Dedifferentiated amniotic fluid mesenchymal stem cell (primary cell): Measurements from ENCODE around the gene C1orf21.

Source experiments
- DNase-seq: peaks from one replicate; pipeline ENCODE4 v3.0.0-alpha.2; 2016; ENCODE audit errors: extremely low spot score

Gene C1orf21

DNA sequence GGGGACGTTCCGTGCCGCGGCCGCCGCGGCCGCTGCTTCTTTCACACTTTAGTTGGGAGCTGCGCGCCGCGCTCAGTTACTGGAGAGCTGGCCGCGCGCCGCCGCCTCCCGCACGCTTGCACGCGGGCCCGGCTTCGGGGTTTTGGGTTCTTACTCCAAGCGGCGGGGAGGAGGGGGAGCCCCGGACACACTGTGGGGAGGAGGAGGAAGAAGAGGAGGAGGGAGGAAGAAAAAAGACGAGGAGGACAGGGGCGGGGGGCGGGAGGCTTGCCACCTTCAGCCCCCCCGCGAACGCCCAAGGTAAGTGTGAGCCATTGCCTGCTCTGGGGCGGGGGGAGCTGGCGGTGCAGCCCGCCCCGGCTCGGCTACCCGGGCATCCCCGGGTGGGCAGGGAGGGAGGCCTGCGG, 243 bp downstream of the C1orf21 start:
- no peak for DNase-seq

DNA sequence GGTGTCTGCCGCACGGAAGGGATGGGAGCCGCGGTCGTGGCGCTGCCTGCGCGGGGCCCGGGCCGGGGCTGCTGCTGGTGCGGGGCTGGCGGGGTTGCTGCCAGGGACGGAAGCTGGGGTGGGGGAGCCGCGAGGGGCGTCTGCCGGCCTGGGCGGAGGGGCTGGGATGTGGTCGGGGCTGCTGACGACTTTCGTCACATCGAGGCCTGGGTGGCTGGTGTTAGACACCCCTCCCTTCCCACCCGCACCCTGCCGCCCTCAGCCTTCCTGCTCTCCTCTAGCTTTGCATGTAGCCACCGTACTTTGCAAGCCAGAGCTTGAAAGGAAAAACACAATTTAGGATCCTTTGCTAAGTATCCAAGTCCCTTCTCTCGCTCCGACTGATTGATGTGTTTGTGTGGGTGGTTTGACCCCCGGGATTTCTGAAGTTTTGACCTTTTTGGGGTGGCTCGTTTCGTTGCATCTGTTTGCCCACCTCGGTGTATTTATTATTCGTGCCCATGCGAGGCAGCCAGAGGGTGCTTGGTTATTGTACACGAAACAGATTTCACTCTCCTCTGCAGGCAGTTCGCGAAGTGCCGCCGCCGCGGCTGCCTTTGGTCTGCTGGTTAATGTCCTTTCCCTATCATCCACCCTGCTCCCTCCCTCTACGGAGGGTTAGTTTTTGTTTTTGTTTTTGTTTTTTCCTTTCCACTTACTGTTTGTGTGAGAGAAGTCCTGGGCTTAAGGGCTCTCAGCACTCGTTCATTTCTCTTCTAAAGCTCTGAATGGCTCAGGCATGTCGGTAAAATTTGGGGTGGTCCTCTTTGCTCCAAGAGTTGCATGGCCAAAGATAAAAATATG, 868 bp downstream of the C1orf21 start:
- no peak for DNase-seq

DNA sequence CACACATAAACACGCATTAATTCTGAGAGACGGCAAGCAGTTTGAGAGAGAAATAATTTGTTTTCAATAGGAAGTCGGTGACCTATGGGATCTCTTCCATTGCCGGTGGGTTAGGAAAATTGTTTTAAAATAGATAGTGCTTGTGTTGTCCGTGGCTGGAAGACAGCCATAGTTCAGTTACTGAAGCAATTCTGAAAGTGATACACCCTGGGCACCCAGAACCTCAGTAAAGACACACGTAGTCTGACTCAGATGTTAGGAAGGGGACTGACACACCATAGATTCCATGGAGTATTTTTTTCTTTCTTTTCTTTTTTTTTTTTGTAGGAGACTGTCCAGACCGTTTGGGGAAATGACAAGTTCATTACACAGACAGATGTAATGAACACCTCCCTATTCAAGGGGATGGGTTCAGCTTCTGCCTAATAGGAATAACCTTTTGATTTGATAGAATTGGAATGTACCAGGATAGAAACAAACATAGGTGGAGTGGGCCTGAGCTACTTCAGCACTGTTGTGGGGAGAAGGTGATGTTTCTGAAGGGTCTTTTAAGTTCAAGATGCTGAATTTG, 1.6 kb downstream of the C1orf21 start:
- DNase-seq: peak; percentile 62

DNA sequence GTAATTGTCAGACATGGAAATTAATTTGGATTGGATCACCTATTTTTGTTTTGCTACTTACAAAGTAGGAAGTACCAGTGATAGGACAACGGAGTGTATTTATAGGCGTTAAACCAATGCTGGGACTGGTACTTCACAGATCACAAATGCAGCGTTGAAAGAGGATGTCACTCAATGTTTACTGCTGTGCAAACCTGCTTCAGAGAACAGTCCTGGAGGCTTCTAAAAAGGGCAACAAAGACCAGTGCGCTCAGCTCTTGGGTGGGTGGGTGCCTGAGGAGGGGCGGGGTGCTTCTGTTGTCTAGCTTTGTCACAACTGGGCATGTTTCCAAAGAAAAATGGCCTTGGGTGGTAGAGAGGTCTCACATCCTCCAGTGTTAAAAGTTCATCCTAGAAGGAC, 2.1 kb downstream of the C1orf21 start:
- DNase-seq: no peak

DNA sequence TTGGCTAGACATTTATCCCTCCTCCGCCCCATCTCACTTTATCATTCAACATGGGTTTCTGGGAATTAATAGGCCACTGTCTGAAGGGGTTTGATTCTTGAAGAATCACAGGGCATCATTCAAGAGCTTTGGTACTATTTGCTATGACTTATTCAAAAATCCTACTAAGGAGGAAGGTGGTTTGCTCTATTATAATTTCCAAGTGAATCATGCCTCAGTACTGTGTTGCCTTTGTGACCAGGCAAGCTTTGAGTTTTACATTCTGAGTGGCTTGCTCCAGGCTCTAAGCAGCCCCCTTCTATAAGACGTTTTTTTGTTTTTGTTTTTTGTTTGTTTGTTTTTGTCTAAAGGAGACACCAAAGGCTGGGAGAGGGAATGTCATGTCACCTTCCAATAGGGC, 2.6 kb downstream of the C1orf21 start:
- DNase-seq: no peak

DNA sequence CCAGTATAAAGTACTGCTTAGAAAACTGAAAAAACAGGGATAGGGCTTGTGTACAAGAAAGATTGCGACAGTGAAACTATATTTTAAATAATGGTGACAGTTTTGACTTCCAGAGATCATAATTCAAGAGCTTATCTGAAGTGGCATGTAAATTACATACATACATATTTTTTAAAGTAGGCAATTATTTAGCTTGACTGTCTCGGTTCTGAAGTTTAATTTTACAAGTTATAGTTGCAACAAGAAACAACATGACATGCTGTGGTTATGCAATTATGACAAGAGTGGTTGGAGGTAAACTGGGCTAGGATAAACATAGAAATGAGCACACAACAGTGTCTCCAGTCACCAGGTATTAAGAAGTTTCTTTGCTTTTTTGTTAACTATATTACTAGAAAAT, 4.1 kb downstream of the C1orf21 start:
- DNase-seq: no peak

DNA sequence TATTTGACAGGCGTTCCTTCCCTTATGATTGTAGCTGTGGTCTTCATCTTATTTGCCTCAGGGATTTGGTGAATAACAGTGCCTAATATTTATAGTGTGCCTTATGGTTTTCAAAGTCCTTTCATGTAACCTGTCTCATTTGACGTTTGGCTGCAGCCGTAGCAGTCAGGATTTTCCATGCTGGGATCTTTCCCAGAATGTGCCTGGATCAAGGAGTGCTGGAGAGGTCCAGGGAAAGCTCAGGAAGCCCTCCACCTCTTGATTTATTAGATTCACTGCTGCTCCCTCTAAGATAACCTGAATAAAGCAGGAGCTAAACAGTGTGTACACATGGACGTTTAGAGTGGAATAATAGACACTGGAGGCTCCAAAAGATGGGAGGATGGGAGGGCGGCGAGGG, 5.2 kb downstream of the C1orf21 start:
- no peak for DNase-seq

DNA sequence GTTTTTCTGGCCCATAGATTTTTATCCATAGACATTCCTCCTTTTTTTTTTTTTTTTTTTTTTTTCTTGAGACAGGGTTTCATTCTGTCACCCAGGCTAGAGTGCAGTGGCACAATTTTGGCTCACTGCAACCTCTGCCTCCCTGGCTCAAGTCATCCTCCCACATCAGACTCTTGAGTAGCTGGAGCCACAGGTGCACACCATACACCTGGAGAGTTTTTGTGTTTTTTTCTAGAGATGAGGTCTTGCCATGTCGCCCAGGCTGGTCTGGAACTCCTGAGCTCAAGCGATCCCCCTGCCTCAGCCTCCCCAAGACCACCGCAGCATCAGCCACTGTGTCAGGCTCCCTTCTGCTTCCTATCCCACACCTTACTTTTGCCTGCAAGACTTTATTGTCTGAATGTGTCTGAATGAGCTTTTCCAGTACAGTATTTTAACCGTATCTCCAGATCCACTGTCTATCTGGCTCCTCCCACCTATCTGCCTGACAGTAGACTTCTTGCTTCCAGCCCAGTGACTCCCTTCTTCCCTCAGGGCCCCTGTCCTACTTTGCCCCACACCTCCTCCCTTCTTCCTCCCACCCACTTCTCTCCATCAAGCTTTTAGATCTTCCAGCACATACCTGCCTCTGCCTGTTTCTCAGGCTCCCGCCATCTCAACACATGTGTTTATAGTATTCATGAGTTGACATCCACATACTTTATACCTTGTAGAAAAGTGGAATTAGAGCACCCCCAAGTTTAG, 6.1 kb downstream of the C1orf21 start:
- DNase-seq: no peak

DNA sequence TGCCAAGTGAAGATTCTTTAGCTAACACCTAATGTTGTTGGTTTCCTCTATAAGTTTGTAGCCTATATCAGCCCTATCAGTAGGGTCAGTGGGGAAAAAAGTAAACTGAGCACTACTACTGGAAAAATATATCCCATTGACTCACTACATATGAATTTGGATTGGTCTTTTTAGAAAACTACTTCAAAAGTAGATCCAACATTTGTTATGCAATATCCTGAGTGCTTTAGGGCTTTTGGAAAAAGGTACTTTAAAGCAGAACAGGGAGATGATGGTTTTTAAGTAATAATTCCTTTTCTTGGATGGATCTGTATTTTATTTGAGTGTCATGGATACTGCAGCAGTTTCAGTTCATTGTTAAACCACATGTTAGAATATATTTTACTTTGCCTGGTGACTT, 7.1 kb downstream of the C1orf21 start:
- no peak for DNase-seq

DNA sequence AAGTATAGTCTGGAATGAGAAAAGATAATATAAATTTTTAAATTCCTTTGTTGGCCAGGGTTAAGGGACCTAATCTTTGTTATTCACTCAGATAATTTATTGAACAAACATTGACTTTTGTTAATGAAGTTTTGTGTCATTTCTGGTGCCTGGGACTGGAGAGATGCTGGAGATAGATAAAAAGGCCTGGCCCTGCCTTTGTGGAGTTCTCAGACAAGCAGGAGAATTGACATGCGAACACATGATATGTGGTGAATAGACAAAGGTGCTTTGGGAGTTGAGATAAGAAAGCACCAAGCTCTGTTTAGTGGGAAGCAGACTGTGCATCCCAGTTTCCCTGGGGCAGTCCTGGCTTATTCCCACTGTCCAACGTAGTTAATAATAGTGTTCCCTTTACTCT, 8.5 kb downstream of the C1orf21 start:
- DNase-seq: no peak

DNA sequence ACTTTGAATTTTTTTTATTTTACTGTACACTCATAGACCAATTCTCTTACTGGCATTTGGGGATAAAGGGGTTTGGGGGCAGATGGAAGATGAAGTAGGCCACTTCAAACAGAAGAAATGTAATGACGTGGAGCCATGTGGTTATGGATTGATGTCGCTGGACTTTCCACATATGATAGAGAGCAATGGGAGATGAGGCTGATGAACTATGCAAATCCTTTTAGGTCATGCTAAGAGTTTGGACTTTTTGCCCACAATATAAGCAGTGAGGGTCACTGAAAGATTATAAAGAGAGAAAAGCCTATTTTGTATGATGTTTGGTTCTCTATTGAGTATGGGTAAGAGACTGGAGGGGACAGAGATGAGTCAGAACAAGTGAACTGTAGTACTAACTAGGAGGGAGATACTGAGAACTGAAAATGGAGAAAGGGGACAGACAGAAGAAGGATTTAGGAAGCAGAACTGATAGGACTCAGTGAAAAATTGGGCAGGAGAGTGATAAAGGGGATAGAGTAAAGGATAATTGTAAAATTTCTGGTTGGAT, 9.2 kb downstream of the C1orf21 start:
- no peak for DNase-seq

DNA sequence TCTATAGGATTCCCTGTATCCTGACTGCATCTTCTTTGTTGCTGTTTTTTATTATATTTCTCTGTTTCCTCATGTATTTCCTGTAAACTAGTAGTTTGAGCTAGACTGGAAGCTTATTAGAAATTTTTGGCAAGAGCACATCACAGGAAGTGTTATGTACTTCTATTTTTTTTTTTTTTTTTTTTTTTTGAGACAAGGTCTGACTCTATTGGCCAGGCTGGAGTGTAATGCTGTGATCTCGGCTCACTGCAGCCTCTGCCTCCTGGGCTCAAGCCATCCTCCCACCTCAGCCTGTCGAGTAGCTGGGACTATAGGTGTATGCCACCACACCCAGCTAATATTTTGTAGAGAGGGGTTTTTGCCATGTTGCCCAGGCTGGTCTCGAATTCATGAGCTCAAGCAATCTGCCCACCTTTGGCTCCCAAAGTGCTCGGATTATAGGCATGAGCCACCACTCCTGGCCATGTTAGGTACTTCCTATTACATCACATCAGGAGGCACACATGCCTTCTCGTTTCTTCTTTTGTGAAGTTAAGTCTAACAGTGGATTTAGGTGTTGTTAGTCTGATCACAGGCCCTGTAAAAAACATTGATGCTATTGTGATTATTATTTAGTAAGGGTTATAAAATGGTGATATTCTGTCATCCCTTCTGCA, 12.5 kb downstream of the C1orf21 start:
- no peak for DNase-seq

DNA sequence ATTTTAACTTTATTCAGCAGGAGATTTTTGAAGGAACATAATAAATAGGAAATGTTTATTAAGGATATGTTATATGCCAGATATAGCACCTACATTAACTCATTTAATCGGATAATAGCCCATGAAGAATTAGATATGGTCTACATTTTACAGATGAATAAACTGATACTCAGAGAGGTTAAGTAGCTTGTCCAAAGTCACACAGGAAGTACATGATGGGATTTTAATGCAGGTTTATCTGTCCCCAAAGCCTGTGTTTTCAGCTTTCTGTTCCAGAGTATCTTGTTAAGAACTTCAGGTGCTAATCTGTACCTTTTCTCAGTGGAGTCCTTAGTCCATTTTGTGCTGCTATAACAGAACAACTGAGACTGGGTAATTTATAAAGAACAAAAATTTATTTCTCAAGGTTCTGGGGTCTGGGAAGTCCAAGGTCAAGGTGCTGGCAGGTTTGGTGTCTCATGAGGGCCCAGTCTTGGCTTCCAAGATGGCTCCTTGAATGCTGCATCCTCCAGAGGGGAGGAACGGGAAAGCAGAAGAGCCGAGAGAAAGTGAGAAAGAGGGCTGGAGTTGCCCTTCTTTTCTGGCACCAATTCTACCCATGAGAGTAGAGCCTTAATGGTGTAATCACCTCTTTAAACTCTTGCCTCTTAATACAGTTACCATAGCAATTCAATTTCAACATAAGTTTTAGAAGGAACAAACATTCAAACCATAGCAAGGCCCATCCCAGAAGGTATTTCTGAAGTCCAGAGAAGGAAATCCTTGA, 17.3 kb downstream of the C1orf21 start:
- no peak for DNase-seq

DNA sequence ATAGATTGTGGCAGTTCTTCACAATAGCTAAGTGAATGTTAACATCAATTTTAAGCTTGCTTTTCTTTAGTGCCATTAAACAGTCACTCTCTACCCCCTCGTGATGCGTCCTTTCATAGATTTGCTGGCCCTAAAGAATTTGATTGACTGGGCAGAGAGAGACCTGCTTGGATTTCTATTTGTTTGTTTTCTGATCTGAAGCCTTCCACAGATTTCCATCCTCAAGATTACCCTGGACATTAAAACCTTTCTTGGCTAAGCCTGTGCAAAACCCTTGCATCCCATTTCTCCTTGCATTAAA, 17.8 kb downstream of the C1orf21 start:
- DNase-seq: no peak

DNA sequence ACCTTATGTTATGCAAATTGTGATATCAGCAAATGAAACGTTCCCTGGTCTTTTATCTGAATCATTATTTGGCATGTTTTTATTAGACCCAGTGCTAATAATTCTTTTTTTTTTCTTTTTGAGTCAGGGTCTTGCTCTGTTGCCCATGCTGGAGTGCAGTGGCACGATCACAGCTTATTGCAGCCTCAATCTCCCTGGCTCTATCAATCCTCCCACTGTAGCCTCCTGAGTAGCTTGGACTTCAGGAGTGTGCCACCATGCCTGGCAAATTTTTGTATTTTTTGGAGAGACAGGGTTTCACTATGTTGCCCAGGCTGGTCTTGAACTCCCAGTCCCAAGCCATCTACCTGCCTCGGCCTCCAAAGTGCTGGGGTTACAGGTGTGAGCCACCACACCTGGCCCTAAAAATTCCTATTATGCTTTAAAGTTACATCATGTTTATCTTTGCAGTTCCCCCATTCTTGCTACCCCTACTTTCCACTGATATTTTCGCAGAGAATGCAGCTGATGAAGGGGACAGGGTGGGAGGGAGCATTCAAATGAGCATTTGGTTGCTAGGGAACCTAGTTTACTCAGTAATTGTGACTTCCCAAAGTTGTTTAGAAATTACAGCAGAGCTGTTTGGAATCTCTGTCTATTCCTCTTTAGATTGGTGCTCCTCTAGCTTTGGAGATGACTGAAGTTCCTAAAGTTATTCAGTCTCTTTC, 18.4 kb downstream of the C1orf21 start:
- DNase-seq: no peak

DNA sequence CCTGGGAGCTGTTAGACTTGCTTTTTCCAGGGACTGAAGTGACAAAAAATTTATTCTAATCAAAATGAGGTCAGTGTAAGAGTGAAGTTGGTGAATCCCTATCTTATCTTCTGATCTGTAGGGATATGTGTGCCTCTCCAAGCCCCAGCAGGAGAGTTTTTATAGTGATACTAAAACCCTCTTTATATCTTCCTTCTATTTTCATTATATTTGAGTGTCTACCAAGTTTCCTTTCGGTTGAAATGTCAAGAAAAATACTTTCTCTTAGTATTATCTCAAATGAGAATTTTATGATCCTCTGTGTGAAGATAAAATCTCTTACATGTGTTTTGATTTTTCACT, 18.9 kb downstream of the C1orf21 start:
- DNase-seq: no peak

DNA sequence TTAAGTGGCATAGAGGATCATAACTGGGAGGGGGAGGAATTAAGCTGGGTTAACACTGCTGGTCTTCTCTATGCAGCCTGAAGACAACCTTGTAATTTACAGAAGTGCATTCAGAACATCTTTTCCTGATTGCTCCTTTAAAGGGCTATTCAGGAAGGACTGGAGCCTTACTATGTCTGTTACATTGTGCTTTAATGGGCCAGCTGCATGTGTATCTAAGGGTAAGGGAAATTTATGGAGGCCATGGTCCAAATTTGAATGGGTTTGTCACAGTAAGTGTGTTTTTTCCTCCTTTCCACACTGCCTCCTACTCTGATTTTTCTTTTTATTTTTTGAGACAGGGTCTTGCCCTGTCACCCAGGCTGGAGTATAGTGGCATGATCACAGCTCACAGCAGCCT, 19.6 kb downstream of the C1orf21 start:
- DNase-seq: no peak

DNA sequence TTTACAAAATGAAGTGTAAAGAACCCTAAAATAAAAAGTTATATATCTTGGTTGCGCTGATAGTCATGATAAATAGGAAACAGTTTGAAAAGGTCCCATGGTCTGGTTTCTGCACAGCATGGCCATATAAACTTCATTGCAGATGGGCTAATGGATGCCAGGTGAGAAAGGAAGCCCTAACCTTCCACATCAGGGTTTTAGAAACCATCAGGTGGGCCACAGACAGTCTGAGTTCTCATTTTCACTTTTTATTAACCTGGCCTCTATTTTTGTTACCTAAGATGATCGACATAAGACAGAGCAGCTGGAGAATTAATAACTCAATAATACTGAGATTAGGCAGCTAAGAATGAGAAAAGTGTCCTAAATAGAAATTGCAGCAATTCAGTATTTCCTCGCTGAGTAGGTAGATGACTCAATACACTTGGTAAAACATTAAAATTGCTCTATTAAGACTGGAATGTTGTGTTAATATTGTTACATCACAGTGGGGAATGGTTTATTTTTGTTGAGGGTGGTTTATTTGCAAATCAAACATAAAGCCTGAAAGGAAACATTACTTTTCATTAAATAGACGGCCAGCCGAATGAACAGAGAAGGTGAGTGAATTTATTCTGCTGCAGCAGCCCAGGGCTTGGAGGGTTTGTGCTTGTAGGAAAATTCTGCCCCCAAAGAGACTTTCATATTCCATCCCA, 21.1 kb downstream of the C1orf21 start:
- no peak for DNase-seq

DNA sequence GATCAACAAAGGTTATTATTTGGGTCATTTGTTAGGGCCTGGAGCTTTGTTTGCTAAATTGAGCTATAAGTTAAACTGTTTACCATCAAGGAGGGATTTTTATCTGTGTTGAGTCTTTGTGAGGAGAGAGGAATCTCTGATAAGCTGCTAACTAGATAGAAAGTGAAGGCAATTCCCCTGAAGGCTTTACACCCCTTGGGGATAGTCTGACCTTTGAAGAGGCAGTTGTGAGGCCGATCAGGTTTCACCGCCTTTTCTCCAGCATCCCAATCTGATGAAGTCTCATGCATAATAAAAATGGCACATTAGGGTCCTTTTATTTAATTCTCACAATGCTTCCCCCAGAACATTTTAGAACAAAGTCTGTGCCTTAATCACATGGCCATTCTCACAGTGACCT, 21.8 kb downstream of the C1orf21 start:
- DNase-seq: no peak

DNA sequence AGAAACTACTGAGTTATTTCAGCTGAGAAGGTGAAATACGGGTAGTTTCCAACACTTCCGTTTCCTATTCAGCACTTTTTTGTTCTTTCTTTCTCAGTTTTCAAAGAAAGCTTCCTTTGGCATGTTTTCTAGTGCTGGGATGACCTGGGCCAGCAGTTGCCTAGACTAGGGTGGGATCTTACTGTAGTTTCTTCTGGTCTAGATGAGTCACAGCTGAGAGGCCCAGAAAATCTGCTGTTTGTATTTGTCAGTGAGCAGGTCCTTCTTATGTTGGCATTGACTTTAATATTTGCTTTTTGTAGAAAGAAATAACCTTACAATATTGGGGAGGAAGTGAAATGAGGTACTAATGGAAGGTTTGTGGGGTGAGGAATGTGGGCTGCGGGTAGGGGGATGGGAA, 22.2 kb downstream of the C1orf21 start:
- DNase-seq: no peak

DNA sequence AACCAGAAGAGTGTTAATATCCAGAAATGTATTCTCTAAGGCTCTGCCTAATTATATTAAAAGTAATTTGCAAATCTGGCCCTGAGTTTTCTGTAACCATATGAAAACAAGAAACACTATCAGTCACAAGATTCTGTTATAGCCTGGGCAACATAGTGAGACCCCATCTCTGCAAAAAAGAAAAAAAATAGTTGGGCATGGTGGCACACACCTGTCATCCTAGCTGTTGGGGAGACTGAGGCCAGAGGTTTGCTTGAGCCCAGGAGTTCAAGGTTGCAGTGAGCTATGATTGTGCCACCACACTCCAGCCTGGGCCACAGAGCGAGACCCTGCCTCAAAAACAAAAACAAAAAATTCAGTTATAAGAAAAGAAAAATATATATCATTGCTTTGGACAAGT, 25.6 kb downstream of the C1orf21 start:
- no peak for DNase-seq
